ENCODE results near the gene CSF1R.

- TF ChIP-seq CTCF (IDR thresholded peaks at IDR 0.05; ENCODE audit: low read depth, low read length): no peak
- TF ChIP-seq EZH2phosphoT487 (IDR thresholded peaks at IDR 0.05; ENCODE audit: low read depth): no peak
Observed at GRCh38 chr5:150052226-150052955, 34.0 kb downstream of the CSF1R start.
